OCI-LY3 (cell line): Measurements from ENCODE around the gene HAO2.
A peak's percentile ranks its signal among the peaks of the same experiment; 100 is the strongest.

ENCODE experiments used
- H2AFZ ChIP-seq: fragments of 200-600, 300-600 bp; shearing (Covaris generic); 2 replicates; pipeline ENCODE4 v1.6.0; 2014; ENCODE audit warnings: antibody characterized with exemption, low read depth, low read length
- H3K27ac ChIP-seq: fragments of 200-600, 300-600 bp; sonication (generic); 2 replicates; pipeline ENCODE4 v1.5.1; 2014; ENCODE audit warnings: mild to moderate bottlenecking, low read length, moderate library complexity, mixed read lengths
- H3K27me3 ChIP-seq: fragments of 200-600, 300-600 bp; sonication (generic); 2 replicates; pipeline ENCODE4 v1.6.1; 2014; ENCODE audit warnings: low read depth, low read length, mixed read lengths
- H3K36me3 ChIP-seq: fragments of 200-600, 300-600 bp; sonication (generic); replicated peaks from 2 replicates; pipeline ENCODE3; 2014; ENCODE audit warnings: low read depth, low read length, mixed read lengths
- H3K4me1 ChIP-seq: fragments of 300-600, 200-600 bp; sonication (generic); 2 replicates; pipeline ENCODE4 v1.6.1; 2014; ENCODE audit warnings: low read length, mixed read lengths
- H3K4me2 ChIP-seq: fragments of 200-600, 300-600 bp; sonication (generic); 2 replicates; pipeline ENCODE4 v1.6.1; 2014; ENCODE audit warnings: low read length, mixed read lengths
- H3K4me3 ChIP-seq: fragments of 300-600, 200-600 bp; sonication (generic); 2 replicates; pipeline ENCODE4 v1.5.1; 2014; ENCODE audit warnings: antibody characterized with exemption, mild to moderate bottlenecking, low read length, moderate library complexity
- H3K79me2 ChIP-seq: fragments of 300-600, 200-600 bp; shearing (Covaris generic); 2 replicates; pipeline ENCODE4 v1.6.1; 2014; ENCODE audit warnings: mild to moderate bottlenecking, low read length, mixed read lengths
- H3K9ac ChIP-seq: fragments of 300-600, 200-600 bp; shearing (Covaris generic); 2 replicates; pipeline ENCODE4 v1.6.0; 2014; ENCODE audit warnings: mild to moderate bottlenecking, low read length, moderate library complexity
- H3K9me3 ChIP-seq: fragments of 200-600, 300-600 bp; shearing (Covaris generic); 2 replicates; pipeline ENCODE4 v1.6.1; 2014; ENCODE audit warnings: low read length, mixed read lengths; ENCODE audit not compliant: insufficient read depth
- H4K20me1 ChIP-seq: fragments of 200-600, 300-600 bp; sonication (generic); 2 replicates; pipeline ENCODE4 v1.6.1; 2016; ENCODE audit warnings: low read length, mixed read lengths; ENCODE audit not compliant: insufficient read depth
- CTCF ChIP-seq: fragments of 200-600, 300-600 bp; sonication (generic); IDR thresholded peaks from 2 replicates; pipeline ENCODE4 v1.5.1; 2014; ENCODE audit warnings: antibody characterized with exemption, low read length, low read depth
- EZH2phosphoT487 ChIP-seq: fragments of 200-600 bp; shearing (Covaris generic); IDR thresholded peaks from 2 replicates; pipeline ENCODE4 v1.6.1; 2018; ENCODE audit warnings: antibody characterized with exemption, mixed run types, low read depth

Gene HAO2

GRCh38 chr1:119353836-119354235 lies 14.7 kb upstream of the HAO2 start:
- Histone ChIP-seq H3K9me3 (peaks cover 3% of the 10 kb centered on the region; the same call in 1 of the 2 replicates), H3K27me3 (no peaks in the 10 kb centered on the region), H3K79me2 (no peaks in the 10 kb centered on the region), H3K36me3 (peaks cover 5% of the 10 kb centered on the region), H3K4me1 (peaks cover 12% of the 10 kb centered on the region), H3K4me3 (no peak overlapping the region), H2AFZ (no peak overlapping the region), H3K9ac (no peak overlapping the region), H4K20me1 (no peaks in the 10 kb centered on the region), H3K27ac (no peak overlapping the region), H3K4me2 (no peak overlapping the region)
- TF ChIP-seq CTCF = no peak
- TF ChIP-seq EZH2phosphoT487 = no peak

GRCh38 chr1:119358636-119359035 lies 9.9 kb upstream of the HAO2 start:
- Histone ChIP-seq H3K9me3 (peaks cover 3% of the 10 kb centered on the region; the same call in 1 of the 2 replicates), H3K27me3 (peaks cover 5% of the 10 kb centered on the region; the same call in 1 of the 2 replicates), H3K27ac (no peak overlapping the region), H3K4me3 (no peak overlapping the region), H3K79me2 (no peaks in the 10 kb centered on the region), H4K20me1 (no peaks in the 10 kb centered on the region), H3K4me1 (peaks cover 37% of the 10 kb centered on the region), H3K4me2 (no peak overlapping the region), H3K36me3 (peaks cover 5% of the 10 kb centered on the region), H2AFZ (no peak overlapping the region), H3K9ac (no peak overlapping the region)
- TF ChIP-seq EZH2phosphoT487 (no peak), CTCF (no peak)

GRCh38 chr1:119359730-119360129 lies 8.9 kb upstream of the HAO2 start:
- Histone ChIP-seq H3K79me2 (no peaks in the 10 kb centered on the region), H3K4me3 (peak overlapping the region; percentile 15; the same call in 1 of the 2 replicates), H3K27me3 (peaks cover 5% of the 10 kb centered on the region; the same call in 1 of the 2 replicates), H3K4me2 (peak overlapping the region; percentile 40), H2AFZ (no peak overlapping the region), H4K20me1 (no peaks in the 10 kb centered on the region), H3K4me1 (peaks cover 37% of the 10 kb centered on the region), H3K9me3 (peaks cover 3% of the 10 kb centered on the region; the same call in 1 of the 2 replicates), H3K27ac (no peak overlapping the region), H3K9ac (no peak overlapping the region), H3K36me3 (peaks cover 5% of the 10 kb centered on the region)
- no peak for TF ChIP-seq EZH2phosphoT487
- TF ChIP-seq CTCF = no peak

GRCh38 chr1:119361205-119361604 lies 7.4 kb upstream of the HAO2 start:
- no peak overlapping the region for H2AFZ ChIP-seq
- peaks cover 37% of the 10 kb centered on the region for H3K4me1 ChIP-seq
- peaks cover 3% of the 10 kb centered on the region for H3K36me3 ChIP-seq
- H3K27me3 ChIP-seq = peaks cover 5% of the 10 kb centered on the region; the same call in 1 of the 2 replicates
- no peak for TF ChIP-seq CTCF
- no peak for TF ChIP-seq EZH2phosphoT487
- H3K79me2 ChIP-seq = no peaks in the 10 kb centered on the region
- no peaks in the 10 kb centered on the region for H4K20me1 ChIP-seq
- H3K4me3 ChIP-seq = no peak overlapping the region
- H3K9ac ChIP-seq = no peak overlapping the region
- no peak overlapping the region for H3K27ac ChIP-seq
- H3K9me3 ChIP-seq = peaks cover 1% of the 10 kb centered on the region; the same call in 1 of the 2 replicates
- no peak overlapping the region; the same call in 1 of the 2 replicates for H3K4me2 ChIP-seq
